PFSK-1 (cell line): Measurements from ENCODE around the gene CNNM4.

Source experiments
- FOXP2 ChIP-seq: optimal IDR thresholded peaks from 2 replicates; pipeline ENCODE3; 2011; ENCODE audit warnings: borderline replicate concordance, control low read depth, inconsistent platforms; ENCODE audit not compliant: insufficient read depth; ENCODE audit errors: extremely low read length, extremely low read depth
- POLR2AphosphoS5 ChIP-seq: IDR thresholded peaks from 2 replicates; pipeline ENCODE4 v1.6.1; 2012; ENCODE audit warnings: low read depth, mild to moderate bottlenecking, control low read depth, low read length, moderate library complexity
- REST ChIP-seq, 2 experiments: IDR thresholded peaks; 2 replicates each; pipeline versions ENCODE4 v1.6.1 to v1.8.0; 2011 to 2012; ENCODE audit warnings: low read depth in 2 of 2, low read length in 2 of 2, control low read depth in 1 of 2, inconsistent platforms in 1 of 2, mild to moderate bottlenecking in 1 of 2, moderate library complexity in 1 of 2; ENCODE audit not compliant: insufficient read depth in 1 of 2
- SIN3A ChIP-seq: IDR thresholded peaks from 2 replicates; pipeline ENCODE4 v1.6.1; 2012; ENCODE audit warnings: mild to moderate bottlenecking, low read length, moderate library complexity, borderline replicate concordance; ENCODE audit not compliant: insufficient read depth
- TAF1 ChIP-seq: IDR thresholded peaks from 2 replicates; pipeline ENCODE4 v1.6.1; 2012; ENCODE audit warnings: low read length, control low read depth, borderline replicate concordance; ENCODE audit not compliant: insufficient read depth

Gene CNNM4

DNA sequence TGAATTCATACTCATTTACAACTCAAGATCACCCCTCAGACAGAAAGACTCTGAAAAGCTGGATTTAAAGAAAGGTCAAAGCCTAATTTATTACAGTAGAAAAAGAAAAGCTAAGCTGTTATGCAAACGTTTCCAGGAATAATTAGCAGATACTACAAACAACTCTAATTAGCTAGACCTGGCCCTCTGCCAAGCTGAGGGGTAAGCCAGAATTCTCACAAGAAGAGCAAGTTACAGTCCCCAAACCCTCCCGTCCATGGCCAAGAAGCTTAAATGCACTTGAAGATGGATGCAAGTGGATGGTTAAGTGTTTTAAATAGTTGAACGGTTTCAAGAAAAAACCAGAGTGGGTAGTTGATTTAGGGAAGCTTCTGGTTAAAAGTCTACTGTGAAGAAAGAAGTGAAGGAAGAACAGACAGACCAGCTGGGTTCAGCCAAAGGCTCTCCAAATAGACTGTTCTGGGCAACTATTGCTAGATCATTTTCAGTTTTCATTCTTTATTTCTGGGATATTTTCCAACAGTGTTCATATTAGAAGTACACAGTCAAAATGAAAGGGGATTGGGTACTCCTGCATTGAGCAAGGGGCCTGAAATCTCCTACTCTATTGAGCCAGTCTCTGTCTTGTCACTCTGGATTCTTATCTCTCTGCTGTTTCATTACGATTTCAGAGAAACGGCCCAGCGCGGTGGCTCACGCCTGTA is 25.7 kb upstream of the CNNM4 start:
- no peak for TF ChIP-seq POLR2AphosphoS5
- TF ChIP-seq FOXP2, result no peak
- no peak for TF ChIP-seq SIN3A
- TF ChIP-seq TAF1, result no peak
- TF ChIP-seq REST (IDR thresholded peaks at IDR 0.05; ENCODE audit: insufficient read depth in 1 of 2, low read depth in 2 of 2, low read length in 2 of 2), result no peak

DNA sequence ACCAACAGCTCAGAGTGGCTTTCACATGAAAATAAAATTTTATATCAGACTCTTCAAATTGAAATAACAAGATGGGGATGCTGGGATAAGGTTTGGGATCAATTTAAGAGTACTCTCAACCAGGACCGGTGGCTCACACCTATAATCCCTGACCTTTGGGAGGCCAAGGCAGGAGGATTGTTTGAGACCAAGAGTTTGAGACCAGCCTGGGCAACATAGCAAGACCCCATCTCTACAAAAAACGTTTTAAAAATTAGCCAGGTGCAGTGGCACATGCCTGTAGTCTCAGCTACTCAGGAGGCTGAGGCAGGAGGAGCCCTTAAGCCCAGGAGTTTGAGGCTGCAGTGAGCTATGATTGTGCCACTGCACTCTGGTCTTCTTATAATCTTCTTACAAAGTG is 23.5 kb upstream of the CNNM4 start:
- TF ChIP-seq POLR2AphosphoS5, result no peak
- no peak for TF ChIP-seq SIN3A
- TF ChIP-seq FOXP2, result no peak
- no peak for TF ChIP-seq REST (IDR thresholded peaks at IDR 0.05; ENCODE audit: insufficient read depth in 1 of 2, low read depth in 2 of 2, low read length in 2 of 2)
- no peak for TF ChIP-seq TAF1

GRCh38 chr2:96737831-96738230 is 22.9 kb upstream of the CNNM4 start:
- TF ChIP-seq SIN3A (no peak), POLR2AphosphoS5 (no peak), REST (IDR thresholded peaks at IDR 0.05; ENCODE audit: insufficient read depth in 1 of 2, low read depth in 2 of 2, low read length in 2 of 2) (no peak)

DNA sequence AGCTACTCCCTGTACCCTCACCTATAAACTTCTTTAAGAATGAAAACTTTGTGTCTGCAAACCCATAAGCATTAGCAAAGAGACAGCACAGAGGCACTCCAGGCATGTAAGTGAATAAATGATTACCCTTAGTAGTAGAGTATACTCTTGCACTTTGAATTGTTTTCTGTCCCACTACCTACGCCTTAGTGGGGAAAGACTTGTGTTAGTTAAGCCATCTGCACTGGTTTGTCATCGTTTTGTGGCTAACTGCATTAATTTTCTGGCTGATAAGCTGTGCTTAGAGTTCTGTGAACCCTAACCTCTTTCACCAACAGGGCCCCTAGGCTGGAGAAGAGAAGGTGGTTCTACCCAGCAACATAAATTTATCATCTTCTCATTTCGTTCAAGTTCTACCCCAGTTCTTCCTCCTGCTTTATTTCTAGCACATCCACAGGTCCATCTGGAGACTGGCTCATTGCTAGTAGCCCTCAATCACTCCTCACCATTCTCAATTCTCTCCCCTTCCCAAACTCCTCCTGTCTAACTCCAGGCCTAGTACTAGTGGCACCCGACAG is 21.5 kb upstream of the CNNM4 start:
- TF ChIP-seq REST (IDR thresholded peaks at IDR 0.05; ENCODE audit: insufficient read depth in 1 of 2, low read depth in 2 of 2, low read length in 2 of 2), result no peak
- no peak for TF ChIP-seq POLR2AphosphoS5
- no peak for TF ChIP-seq SIN3A
- TF ChIP-seq TAF1, result no peak
- TF ChIP-seq FOXP2, result no peak
